Measurements from ENCODE around the gene ASB6.

- TF ChIP-seq CTCF (IDR thresholded peaks at IDR 0.05) (no peak), ZBTB43 (CRISPR knock-in tag; IDR thresholded peaks at IDR 0.05) (no peak), ZNF121 (CRISPR knock-in tag; IDR thresholded peaks at IDR 0.05) (no peak), ATF3 (CRISPR knock-in tag; conservative IDR thresholded peaks at IDR 0.05) (no peak), ZNF138 (CRISPR knock-in tag; conservative IDR thresholded peaks at IDR 0.05) (no peak), PRRX2 (CRISPR knock-in tag; IDR thresholded peaks at IDR 0.05) (no peak), TCF7 (CRISPR knock-in tag; IDR thresholded peaks at IDR 0.05; ENCODE audit: low read depth) (no peak), ZNF671 (CRISPR knock-in tag; IDR thresholded peaks at IDR 0.05) (no peak), IRF1 (CRISPR knock-in tag; IDR thresholded peaks at IDR 0.05) (no peak; the same call in 1 of the 2 replicates), ATF6 (CRISPR knock-in tag; IDR thresholded peaks at IDR 0.05) (no peak)
Measured at GRCh38 chr9:129626079-129626624, 15.8 kb downstream of the ASB6 start, which contains the start of gene NTMT1.
